Mucosa of rectum (tissue), 2 donors: ENCODE measurements around the gene EPB41L1.
A peak's percentile ranks its signal among the peaks of the same experiment; 100 is the strongest.

Experiments used
- H3K27ac ChIP-seq, 2 donors: one replicate each; pipeline ENCODE4 v1.7.0; 2013; ENCODE audit warnings: inconsistent platforms in 2 of 2, low read depth in 2 of 2, low read length in 2 of 2
- H3K27me3 ChIP-seq, 2 donors: one replicate each; pipeline ENCODE4 v1.7.0; 2013; ENCODE audit warnings: low read length in 2 of 2; ENCODE audit not compliant: control insufficient read depth in 2 of 2, insufficient read depth in 2 of 2
- H3K36me3 ChIP-seq, 2 donors: one replicate each; pipeline ENCODE4 v1.7.0; 2013; ENCODE audit warnings: low read length in 2 of 2; ENCODE audit not compliant: control insufficient read depth in 2 of 2, insufficient read depth in 2 of 2
- H3K4me1 ChIP-seq, 2 donors: one replicate each; pipeline ENCODE4 v1.7.0; 2013; ENCODE audit warnings: low read length in 2 of 2, mild to moderate bottlenecking in 1 of 2; ENCODE audit not compliant: control insufficient read depth in 2 of 2, insufficient read depth in 2 of 2
- H3K4me3 ChIP-seq, 2 donors: one replicate each; pipeline ENCODE4 v1.7.0; 2013; ENCODE audit warnings: low read length in 2 of 2
- H3K9ac ChIP-seq, 2 donors: one replicate each; pipeline ENCODE4 v1.7.0; 2013; ENCODE audit warnings: low read length in 2 of 2, low read depth in 1 of 2, mild to moderate bottlenecking in 1 of 2
- H3K9me3 ChIP-seq, 2 donors: one replicate each; pipeline ENCODE4 v1.7.0; 2013; ENCODE audit warnings: low read length in 2 of 2; ENCODE audit not compliant: control insufficient read depth in 2 of 2
- donor health status: healthy.
- donor health status: Normal muscosa, but diverticular disease.

EPB41L1 gene

GRCh38 chr20:36231331-36231730 lies 76.8 kb downstream of the EPB41L1 start:
- no peak overlapping the region for H3K27ac ChIP-seq
- H3K36me3 ChIP-seq = peaks cover 3 to 13% of the 10 kb centered on the region in 2 donors
- H3K9ac ChIP-seq = no peak overlapping the region
- H3K4me1 ChIP-seq = peaks cover 3 to 5% of the 10 kb centered on the region in 2 donors
- no peaks in the 10 kb centered on the region for H3K27me3 ChIP-seq
- H3K4me3 ChIP-seq = no peak overlapping the region
- H3K9me3 ChIP-seq = no peaks in the 10 kb centered on the region

DNA sequence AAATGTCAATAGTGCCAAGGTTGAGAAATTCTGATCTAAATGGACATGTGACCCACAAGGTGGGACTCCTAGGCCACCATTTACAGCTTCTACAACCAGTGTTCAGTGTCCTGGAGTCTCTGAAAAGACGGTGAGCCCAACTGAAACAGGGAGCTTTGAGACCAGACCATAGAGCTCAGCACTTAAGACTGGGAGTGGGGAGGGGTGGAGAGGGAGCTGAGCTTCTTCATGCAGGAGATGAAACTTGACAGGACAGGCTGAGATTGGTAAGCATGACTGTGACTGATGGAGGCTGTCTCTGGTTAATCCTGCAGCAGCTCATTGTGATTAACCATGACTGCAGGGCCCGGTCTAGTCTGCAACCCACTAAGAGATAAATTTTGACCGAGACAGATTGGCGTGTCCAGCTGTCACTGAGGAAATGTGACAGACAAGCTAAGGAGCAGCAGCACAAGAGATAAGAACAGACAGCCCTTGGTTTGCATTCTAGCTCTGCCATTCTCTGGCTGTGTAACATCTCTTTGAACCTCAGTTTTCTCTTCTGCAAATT lies 80.3 kb downstream of the EPB41L1 start:
- H3K27ac ChIP-seq = no peak overlapping the region
- peaks cover 11% of the 10 kb centered on the region in 2 donors for H3K4me1 ChIP-seq
- H3K9ac ChIP-seq = no peak overlapping the region
- no peaks in the 10 kb centered on the region for H3K9me3 ChIP-seq
- no peak overlapping the region for H3K4me3 ChIP-seq
- peaks cover 0 to 6% of the 10 kb centered on the region in 2 donors for H3K36me3 ChIP-seq
- no peaks in the 10 kb centered on the region for H3K27me3 ChIP-seq

- Histone ChIP-seq H3K4me1 (peaks cover 11% of the 10 kb centered on the region in 2 donors), H3K9ac (peak within 1 kb of the TSS; percentile 84 to 93), H3K27me3 (no peaks in the 10 kb centered on the region), H3K36me3 (peaks cover 12% of the 10 kb centered on the region in 2 donors), H3K27ac (peak within 1 kb of the TSS; percentile 59 to 71), H3K9me3 (no peaks in the 10 kb centered on the region), H3K4me3 (peak within 1 kb of the TSS; percentile 87 to 97)
These were observed 81.6 kb downstream of the EPB41L1 start, which contains the start of gene AAR2 for GRCh38 chr20:36235892-36236785. Gene AAR2 (plus strand): TSS chr20:36236478. CDS start chr20:36239869, 3,391 bp downstream.

GRCh38 chr20:36236786-36237121 lies 82.2 kb downstream of the EPB41L1 start:
- Histone ChIP-seq H3K9ac (peak overlapping the region; percentile 84 to 93), H3K4me1 (peaks cover 11% of the 10 kb centered on the region in 2 donors), H3K27ac (peak overlapping the region; percentile 59 to 71)

DNA sequence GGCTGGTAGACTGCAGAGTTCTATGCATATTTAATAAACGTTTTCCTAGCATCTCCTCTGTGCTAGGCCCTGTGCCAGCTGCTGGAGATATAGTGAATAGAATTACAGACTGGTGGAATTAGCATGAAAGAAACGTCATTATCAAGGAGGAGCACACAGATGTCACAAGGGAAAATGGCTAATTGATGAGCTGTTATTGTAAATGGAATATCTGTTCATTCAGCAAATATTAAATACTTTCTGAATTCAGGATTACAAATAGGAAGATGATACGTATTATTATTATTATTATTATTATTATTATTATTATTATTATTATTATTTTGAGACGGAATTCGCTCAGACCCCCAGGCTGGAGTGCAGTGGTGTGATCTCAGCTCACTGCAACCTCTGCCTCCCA lies 82.9 kb downstream of the EPB41L1 start:
- Histone ChIP-seq H3K9me3 (no peaks in the 10 kb centered on the region), H3K4me1 (peaks cover 11% of the 10 kb centered on the region in 2 donors), H3K4me3 (peak overlapping the region; percentile 87 to 97), H3K9ac (peak overlapping the region; percentile 84 to 93), H3K36me3 (peaks cover 12 to 14% of the 10 kb centered on the region in 2 donors), H3K27ac (no peak overlapping the region), H3K27me3 (no peaks in the 10 kb centered on the region)

More at GRCh38 chr20:36236786-36237121, 82.2 kb downstream of the EPB41L1 start:
- Histone ChIP-seq H3K36me3 (peaks cover 12% of the 10 kb centered on the region in 2 donors), H3K27me3 (no peaks in the 10 kb centered on the region), H3K9me3 (no peaks in the 10 kb centered on the region), H3K4me3 (peak overlapping the region; percentile 87 to 97)

GRCh38 chr20:36238153-36238552 lies 83.6 kb downstream of the EPB41L1 start:
- Histone ChIP-seq H3K27ac (no peak overlapping the region), H3K4me3 (no peak overlapping the region), H3K4me1 (peaks cover 11% of the 10 kb centered on the region in 2 donors), H3K27me3 (no peaks in the 10 kb centered on the region), H3K9me3 (no peaks in the 10 kb centered on the region), H3K36me3 (peaks cover 15 to 19% of the 10 kb centered on the region in 2 donors), H3K9ac (no peak overlapping the region)

DNA sequence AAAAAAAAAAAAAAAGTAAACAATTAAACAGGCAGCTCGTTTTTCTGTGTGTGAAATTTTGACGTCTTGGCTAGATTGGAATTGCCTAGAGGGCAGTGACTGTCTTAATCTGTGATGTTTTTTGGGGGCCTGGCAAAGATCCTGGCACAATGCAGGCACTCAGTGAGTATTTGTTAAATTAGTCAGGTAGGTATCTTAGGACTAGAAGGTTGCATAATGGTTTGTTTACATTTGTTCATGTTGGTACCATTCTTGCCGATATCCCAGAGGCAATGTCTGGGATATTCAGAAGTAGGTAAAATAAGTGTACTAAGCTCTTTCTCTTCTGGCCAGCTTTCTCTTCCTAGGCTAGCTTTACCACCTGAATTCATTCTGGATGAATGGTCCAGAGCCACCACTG lies 84.2 kb downstream of the EPB41L1 start:
- H3K4me1 ChIP-seq = peaks cover 11% of the 10 kb centered on the region in 2 donors
- H3K27me3 ChIP-seq = no peaks in the 10 kb centered on the region
- no peak overlapping the region for H3K27ac ChIP-seq
- no peak overlapping the region for H3K9ac ChIP-seq
- H3K9me3 ChIP-seq = no peaks in the 10 kb centered on the region
- H3K36me3 ChIP-seq = peaks cover 20 to 25% of the 10 kb centered on the region in 2 donors
- H3K4me3 ChIP-seq = no peak overlapping the region

- Histone ChIP-seq H3K27me3 (no peaks in the 10 kb centered on the region), H3K9me3 (no peaks in the 10 kb centered on the region), H3K36me3 (peaks cover 31 to 38% of the 10 kb centered on the region in 2 donors), H3K9ac (no peak overlapping the region), H3K4me1 (peaks cover 11% of the 10 kb centered on the region in 2 donors), H3K27ac (no peak overlapping the region), H3K4me3 (no peak overlapping the region)
These were observed 85.5 kb downstream of the EPB41L1 start for GRCh38 chr20:36240076-36240475.

DNA sequence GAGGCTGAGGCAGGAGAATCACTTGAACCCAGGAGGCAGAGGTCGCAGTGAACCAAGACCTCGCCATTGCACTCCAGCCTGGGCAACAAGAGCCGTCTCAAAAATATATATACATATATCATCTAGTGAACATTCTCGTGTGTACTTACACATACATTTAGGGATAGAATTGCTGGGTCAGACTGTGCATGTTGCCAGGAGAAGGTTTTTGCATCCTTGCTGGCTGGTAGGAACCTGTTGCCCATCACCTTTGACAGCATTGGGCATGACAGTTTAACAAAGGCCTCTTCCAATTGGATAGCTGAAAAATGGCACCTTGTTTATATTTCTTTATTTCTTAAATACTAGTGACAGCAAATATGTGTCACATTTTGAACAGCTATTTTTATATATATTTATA lies 87.1 kb downstream of the EPB41L1 start:
- peaks cover 46 to 53% of the 10 kb centered on the region in 2 donors for H3K36me3 ChIP-seq
- no peaks in the 10 kb centered on the region for H3K27me3 ChIP-seq

DNA sequence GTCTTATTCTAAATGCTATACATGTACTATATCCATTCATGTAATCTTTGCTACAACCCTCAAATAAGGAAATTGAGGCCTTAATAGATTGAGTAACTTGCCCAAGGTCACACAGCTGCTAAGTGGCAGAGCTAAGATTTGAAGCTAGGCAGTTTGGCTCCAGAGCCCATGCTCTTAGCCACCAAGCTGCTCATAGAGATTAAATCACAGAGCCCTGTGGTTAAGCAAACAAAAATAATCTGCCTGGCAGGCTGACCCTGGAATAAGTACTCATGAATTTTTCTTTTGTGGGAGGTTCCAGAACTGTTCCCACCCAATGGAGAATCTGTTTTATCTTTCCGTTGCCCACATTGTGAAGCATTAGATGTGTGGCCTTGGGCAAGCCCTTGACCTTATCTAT lies 89.2 kb downstream of the EPB41L1 start:
- H3K4me1 ChIP-seq = no peaks in the 10 kb centered on the region
- H3K9ac ChIP-seq = no peak overlapping the region
- no peaks in the 10 kb centered on the region for H3K9me3 ChIP-seq
- H3K27me3 ChIP-seq = no peaks in the 10 kb centered on the region
- no peak overlapping the region for H3K4me3 ChIP-seq
- H3K27ac ChIP-seq = no peak overlapping the region
- H3K36me3 ChIP-seq = peaks cover 60 to 68% of the 10 kb centered on the region in 2 donors

More for the DNA sequence above, 87.1 kb downstream of the EPB41L1 start:
- H3K9me3 ChIP-seq = no peaks in the 10 kb centered on the region
- no peak overlapping the region for H3K4me3 ChIP-seq
- no peak overlapping the region for H3K9ac ChIP-seq
- peaks cover 6 to 7% of the 10 kb centered on the region in 2 donors for H3K4me1 ChIP-seq
- H3K27ac ChIP-seq = no peak overlapping the region
